ENCODE data around the gene SOCS7. TPM values are rescaled to one million over a fixed set of nuclear protein-coding genes. Genes with fewer than 3 reads are reported as not detected.

SOCS7 gene
- total and polyA plus RNA-seq, 2 of the 4 experiments (the other 2 are of a cell fraction): 6.5 to 6.8 TPM

DNA sequence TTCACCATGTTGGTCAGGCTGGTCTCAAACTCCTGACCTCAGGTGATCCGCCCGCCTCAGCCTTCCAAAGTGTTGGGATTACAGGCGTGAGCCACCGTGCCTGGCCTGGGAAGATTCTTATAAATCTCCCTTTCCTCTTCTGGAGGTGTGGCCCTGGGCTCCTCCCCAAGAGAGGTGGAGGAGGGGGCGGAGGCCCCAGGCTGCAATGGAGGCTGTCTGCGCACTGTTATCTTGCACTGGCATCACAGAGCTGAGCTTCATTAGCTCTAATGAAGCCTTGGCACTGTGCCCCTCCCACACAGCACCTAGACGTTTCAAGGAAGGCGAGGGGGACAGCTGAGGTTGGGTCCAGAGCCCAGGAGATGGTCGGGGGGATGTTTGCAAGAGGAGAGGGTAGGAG lies 84.2 kb downstream of the SOCS7 start:
- Histone ChIP-seq H4K20me1 (ENCODE audit: insufficient read depth, low read length) (peaks cover 95% of the 10 kb centered on the region), H3K14ac (replicated peaks; ENCODE audit: low read depth, low read length) (no peak overlapping the region), H3K9me1 (ENCODE audit: insufficient read depth, low read length) (peaks cover 21% of the 10 kb centered on the region), H3K18ac (ENCODE audit: low read depth, low read length) (no peak overlapping the region), H3K27me3 (ENCODE audit: control insufficient read depth, insufficient read depth, low read length) (no peaks in the 10 kb centered on the region), H4K5ac (ENCODE audit: low read depth, low read length) (no peak overlapping the region), H3K36me3 (ENCODE audit: control insufficient read depth, insufficient read depth, low read length) (peaks cover 13% of the 10 kb centered on the region), H3K4ac (ENCODE audit: low read depth, low read length) (no peak overlapping the region), H3K9me3 (ENCODE audit: control insufficient read depth, insufficient read depth, low read length) (no peaks in the 10 kb centered on the region), H2AK5ac (ENCODE audit: low read depth, low read length) (no peak overlapping the region), H4K8ac (ENCODE audit: low read depth in 2 of 2, low read length in 2 of 2) (no peak overlapping the region), H3K56ac (ENCODE audit: extremely low read depth, insufficient read depth, low read length) (no peak overlapping the region), H2BK120ac (ENCODE audit: low read depth, low read length) (no peak overlapping the region), H3K4me3 (ENCODE audit: insufficient read depth, low read depth, low read length) (no peak overlapping the region), H2BK15ac (ENCODE audit: low read depth, low read length) (no peak overlapping the region), H3K4me2 (ENCODE audit: low read depth, low read length) (no peak overlapping the region), H2BK5ac (ENCODE audit: low read depth, low read length, poor library complexity, severe bottlenecking) (no peak overlapping the region), H4K91ac (ENCODE audit: insufficient read depth, low read depth, low read length) (no peak overlapping the region), H3K79me1 (ENCODE audit: low read depth in 1 of 2, low read length in 2 of 2) (peaks cover 30 to 92% of the 10 kb centered on the region in 2 experiments), H3K23ac (ENCODE audit: low read depth, low read length) (no peak overlapping the region), H2AK9ac (replicated peaks; ENCODE audit: low read depth, low read length, poor library complexity) (no peak overlapping the region), H2BK20ac (ENCODE audit: low read depth, low read length) (no peak overlapping the region), H3K27ac (ENCODE audit: insufficient read depth, low read length) (no peak overlapping the region), H3K4me1 (ENCODE audit: control insufficient read depth, insufficient read depth, low read length) (peaks cover 10% of the 10 kb centered on the region), H2AFZ (replicated peaks; ENCODE audit: low read length, poor library complexity) (no peak overlapping the region), H3K9ac (ENCODE audit: low read depth, low read length) (no peak overlapping the region)
- no CpG with 5 or more reads among the region's 9 CpGs for WGBS, 2 experiments (ENCODE audit: extremely low coverage in 2 of 2, insufficient read length in 1 of 2)
- in situ Hi-C loops (cut with MboI; ENCODE audit: low sequenced_read_pairs) (no loop called here), intact Hi-C loops (cut with micrococcal nuclease) (no loop called here), dilution Hi-C loops (cut with HindIII; ENCODE audit: low sequenced_read_pairs, unreplicated experiment) (no loop called here)
- ChIA-PET CTCF (no interaction called here), POLR2A (ENCODE audit: unreplicated experiment) (no interaction called here)
- DNase-seq: no peak
- TF ChIP-seq RCOR1 (IDR thresholded peaks at IDR 0.05; ENCODE audit: insufficient replicate concordance, low read length) (no peak), MXI1 (IDR thresholded peaks at IDR 0.05; ENCODE audit: borderline replicate concordance, low read depth, low read length) (no peak), CEBPB (IDR thresholded peaks at IDR 0.05; ENCODE audit: low read depth, low read length) (no peak), NFE2L2 (IDR thresholded peaks at IDR 0.05; ENCODE audit: low read depth, low read length) (no peak), MAZ (IDR thresholded peaks at IDR 0.05; ENCODE audit: borderline replicate concordance, low read depth, low read length) (no peak), BHLHE40 (IDR thresholded peaks at IDR 0.05; ENCODE audit: low read depth, low read length) (no peak), RFX5 (IDR thresholded peaks at IDR 0.05; ENCODE audit: low read depth, low read length) (no peak), CTCF (conservative IDR thresholded peaks at IDR 0.05; ENCODE audit: low read depth, low read length) (no peak)
- TF ChIP-seq, protein P1, sequence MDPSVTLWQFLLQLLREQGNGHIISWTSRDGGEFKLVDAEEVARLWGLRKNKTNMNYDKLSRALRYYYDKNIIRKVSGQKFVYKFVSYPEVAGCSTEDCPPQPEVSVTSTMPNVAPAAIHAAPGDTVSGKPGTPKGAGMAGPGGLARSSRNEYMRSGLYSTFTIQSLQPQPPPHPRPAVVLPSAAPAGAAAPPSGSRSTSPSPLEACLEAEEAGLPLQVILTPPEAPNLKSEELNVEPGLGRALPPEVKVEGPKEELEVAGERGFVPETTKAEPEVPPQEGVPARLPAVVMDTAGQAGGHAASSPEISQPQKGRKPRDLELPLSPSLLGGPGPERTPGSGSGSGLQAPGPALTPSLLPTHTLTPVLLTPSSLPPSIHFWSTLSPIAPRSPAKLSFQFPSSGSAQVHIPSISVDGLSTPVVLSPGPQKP (IDR thresholded peaks at IDR 0.05; ENCODE audit: borderline replicate concordance, low read depth, low read length): no peak
- no TSS peak for BruUV-seq (replicated peaks)
- no peak for ATAC-seq (ENCODE audit: low read depth)
